Measurements from ENCODE around the gene TP53TG5.

The TP53TG5 gene

GRCh38 chr20:45346291-45346718 lies 31.8 kb downstream of the TP53TG5 start:
- no peak for DNase-seq (ENCODE audit: low read depth in 2 of 2)

GRCh38 chr20:45345104-45345936 lies 32.8 kb downstream of the TP53TG5 start:
- DNase-seq (ENCODE audit: low read depth in 2 of 2), result no peak

GRCh38 chr20:45344168-45344860 lies 33.8 kb downstream of the TP53TG5 start:
- no peak for DNase-seq (ENCODE audit: low read depth in 2 of 2)

GRCh38 chr20:45343532-45344167 lies 34.5 kb downstream of the TP53TG5 start:
- no peak for DNase-seq (ENCODE audit: low read depth in 2 of 2)

- no peak for DNase-seq (ENCODE audit: low read depth in 2 of 2)
These were observed 35.1 kb downstream of the TP53TG5 start for GRCh38 chr20:45342855-45343531.

- no peak for DNase-seq (ENCODE audit: low read depth in 2 of 2)
These were observed 35.9 kb downstream of the TP53TG5 start for GRCh38 chr20:45341939-45342854.

- DNase-seq (ENCODE audit: low read depth in 2 of 2), result no peak
These were observed 36.6 kb downstream of the TP53TG5 start for GRCh38 chr20:45341579-45341938.

GRCh38 chr20:45340951-45341350 lies 37.2 kb downstream of the TP53TG5 start:
- no peak for DNase-seq (ENCODE audit: low read depth in 2 of 2)

GRCh38 chr20:45340236-45340847 lies 37.8 kb downstream of the TP53TG5 start:
- no peak for DNase-seq (ENCODE audit: low read depth in 2 of 2)

GRCh38 chr20:45339799-45340198 lies 38.3 kb downstream of the TP53TG5 start:
- DNase-seq (ENCODE audit: low read depth in 2 of 2), result no peak

- DNase-seq (ENCODE audit: low read depth in 2 of 2), result no peak
These were observed 39.0 kb downstream of the TP53TG5 start for GRCh38 chr20:45339084-45339483.

GRCh38 chr20:45338121-45339030 lies 39.7 kb downstream of the TP53TG5 start:
- no peak for DNase-seq (ENCODE audit: low read depth in 2 of 2)

GRCh38 chr20:45337367-45338120 lies 40.6 kb downstream of the TP53TG5 start:
- no peak for DNase-seq (ENCODE audit: low read depth in 2 of 2)

GRCh38 chr20:45336530-45337366 lies 41.4 kb downstream of the TP53TG5 start:
- DNase-seq (ENCODE audit: low read depth in 2 of 2), result no peak

GRCh38 chr20:45330476-45330875 lies 47.6 kb downstream of the TP53TG5 start:
- DNase-seq (ENCODE audit: low read depth in 2 of 2), result no peak

GRCh38 chr20:45329497-45330319 lies 48.4 kb downstream of the TP53TG5 start:
- DNase-seq (ENCODE audit: low read depth in 2 of 2), result no peak

GRCh38 chr20:45328451-45328850 lies 49.7 kb downstream of the TP53TG5 start:
- no peak for DNase-seq (ENCODE audit: low read depth in 2 of 2)
